HEK293 (cell line): ENCODE data around the gene DDB1.

Source experiments
- BCL11A ChIP-seq: fragments of 450-650 bp; formaldehyde crosslinking; IDR thresholded peaks from 2 replicates; pipeline ENCODE4 v1.5.1; 2016; ENCODE audit warnings: low read depth, missing biosample characterization, missing genetic modification characterization
- TCF7L2 ChIP-seq: IDR thresholded peaks from 2 replicates; pipeline ENCODE4 v1.6.1; 2011; ENCODE audit warnings: low read depth, mild to moderate bottlenecking, inconsistent platforms, low read length, moderate library complexity, borderline replicate concordance
- ZFP37 ChIP-seq: fragments of 450-650 bp; formaldehyde crosslinking; IDR thresholded peaks from 2 replicates; pipeline ENCODE4 v1.5.1; 2016; ENCODE audit warnings: missing biosample characterization, missing genetic modification characterization
- ZFP41 ChIP-seq: fragments of 450-650 bp; formaldehyde crosslinking; IDR thresholded peaks from 2 replicates; pipeline ENCODE4 v1.5.1; 2016; ENCODE audit warnings: missing biosample characterization, missing genetic modification characterization, borderline replicate concordance
- ZNF2 ChIP-seq: fragments of 450-650 bp; formaldehyde crosslinking; IDR thresholded peaks from 2 replicates; pipeline ENCODE4 v1.5.1; 2016; ENCODE audit warnings: missing biosample characterization, missing genetic modification characterization
- TF ChIP-seq, protein P1 (sequence below): fragments of 450-650 bp; formaldehyde crosslinking; IDR thresholded peaks from 2 replicates; pipeline ENCODE4 v1.5.1; 2016; ENCODE audit warnings: missing biosample characterization, missing genetic modification characterization
- TF ChIP-seq, protein P2 (sequence below): fragments of 450-650 bp; formaldehyde crosslinking; IDR thresholded peaks from 2 replicates; pipeline ENCODE4 v1.5.1; 2016; ENCODE audit warnings: missing biosample characterization, missing genetic modification characterization
- TF ChIP-seq, protein P3 (sequence below): fragments of 450-650 bp; formaldehyde crosslinking; IDR thresholded peaks from 2 replicates; pipeline ENCODE4 v1.5.1; 2016; ENCODE audit warnings: missing biosample characterization, missing genetic modification characterization

DNA sequence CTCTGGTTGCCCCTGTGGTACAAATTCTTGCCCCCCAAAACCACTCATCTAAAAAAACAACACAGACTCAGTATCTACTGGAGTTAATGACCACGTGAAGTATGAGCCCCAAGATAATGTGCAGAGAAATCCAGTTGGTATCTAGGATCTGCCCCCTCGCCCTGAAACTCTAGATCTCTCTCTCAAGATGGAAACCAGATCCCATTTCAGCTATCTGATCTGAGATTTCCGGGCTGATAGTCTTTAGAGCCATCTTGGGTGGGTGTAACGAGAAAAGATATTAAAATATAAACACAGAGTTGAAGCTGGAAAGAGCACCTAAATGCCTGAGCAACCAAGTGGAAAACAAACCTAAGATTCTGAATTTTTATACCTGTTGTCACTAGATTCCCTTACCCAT lies 23.8 kb downstream of the DDB1 start:
- TF ChIP-seq, protein P1, sequence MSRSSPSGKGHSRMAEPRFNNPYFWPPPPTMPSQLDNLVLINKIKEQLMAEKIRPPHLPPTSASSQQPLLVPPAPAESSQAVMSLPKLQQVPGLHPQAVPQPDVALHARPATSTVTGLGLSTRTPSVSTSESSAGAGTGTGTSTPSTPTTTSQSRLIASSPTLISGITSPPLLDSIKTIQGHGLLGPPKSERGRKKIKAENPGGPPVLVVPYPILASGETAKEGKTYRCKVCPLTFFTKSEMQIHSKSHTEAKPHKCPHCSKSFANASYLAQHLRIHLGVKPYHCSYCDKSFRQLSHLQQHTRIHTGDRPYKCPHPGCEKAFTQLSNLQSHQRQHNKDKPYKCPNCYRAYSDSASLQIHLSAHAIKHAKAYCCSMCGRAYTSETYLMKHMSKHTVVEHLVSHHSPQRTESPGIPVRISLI (tag by site-specific recombination), result no peak
- TF ChIP-seq, protein P2, sequence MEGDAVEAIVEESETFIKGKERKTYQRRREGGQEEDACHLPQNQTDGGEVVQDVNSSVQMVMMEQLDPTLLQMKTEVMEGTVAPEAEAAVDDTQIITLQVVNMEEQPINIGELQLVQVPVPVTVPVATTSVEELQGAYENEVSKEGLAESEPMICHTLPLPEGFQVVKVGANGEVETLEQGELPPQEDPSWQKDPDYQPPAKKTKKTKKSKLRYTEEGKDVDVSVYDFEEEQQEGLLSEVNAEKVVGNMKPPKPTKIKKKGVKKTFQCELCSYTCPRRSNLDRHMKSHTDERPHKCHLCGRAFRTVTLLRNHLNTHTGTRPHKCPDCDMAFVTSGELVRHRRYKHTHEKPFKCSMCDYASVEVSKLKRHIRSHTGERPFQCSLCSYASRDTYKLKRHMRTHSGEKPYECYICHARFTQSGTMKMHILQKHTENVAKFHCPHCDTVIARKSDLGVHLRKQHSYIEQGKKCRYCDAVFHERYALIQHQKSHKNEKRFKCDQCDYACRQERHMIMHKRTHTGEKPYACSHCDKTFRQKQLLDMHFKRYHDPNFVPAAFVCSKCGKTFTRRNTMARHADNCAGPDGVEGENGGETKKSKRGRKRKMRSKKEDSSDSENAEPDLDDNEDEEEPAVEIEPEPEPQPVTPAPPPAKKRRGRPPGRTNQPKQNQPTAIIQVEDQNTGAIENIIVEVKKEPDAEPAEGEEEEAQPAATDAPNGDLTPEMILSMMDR (tag by site-specific recombination), result no peak
- TF ChIP-seq ZFP41 (tag by site-specific recombination) (no peak), ZNF2 (no peak), BCL11A (tag by site-specific recombination) (no peak), TCF7L2 (no peak), ZFP37 (tag by site-specific recombination) (no peak)
- TF ChIP-seq, protein P3, sequence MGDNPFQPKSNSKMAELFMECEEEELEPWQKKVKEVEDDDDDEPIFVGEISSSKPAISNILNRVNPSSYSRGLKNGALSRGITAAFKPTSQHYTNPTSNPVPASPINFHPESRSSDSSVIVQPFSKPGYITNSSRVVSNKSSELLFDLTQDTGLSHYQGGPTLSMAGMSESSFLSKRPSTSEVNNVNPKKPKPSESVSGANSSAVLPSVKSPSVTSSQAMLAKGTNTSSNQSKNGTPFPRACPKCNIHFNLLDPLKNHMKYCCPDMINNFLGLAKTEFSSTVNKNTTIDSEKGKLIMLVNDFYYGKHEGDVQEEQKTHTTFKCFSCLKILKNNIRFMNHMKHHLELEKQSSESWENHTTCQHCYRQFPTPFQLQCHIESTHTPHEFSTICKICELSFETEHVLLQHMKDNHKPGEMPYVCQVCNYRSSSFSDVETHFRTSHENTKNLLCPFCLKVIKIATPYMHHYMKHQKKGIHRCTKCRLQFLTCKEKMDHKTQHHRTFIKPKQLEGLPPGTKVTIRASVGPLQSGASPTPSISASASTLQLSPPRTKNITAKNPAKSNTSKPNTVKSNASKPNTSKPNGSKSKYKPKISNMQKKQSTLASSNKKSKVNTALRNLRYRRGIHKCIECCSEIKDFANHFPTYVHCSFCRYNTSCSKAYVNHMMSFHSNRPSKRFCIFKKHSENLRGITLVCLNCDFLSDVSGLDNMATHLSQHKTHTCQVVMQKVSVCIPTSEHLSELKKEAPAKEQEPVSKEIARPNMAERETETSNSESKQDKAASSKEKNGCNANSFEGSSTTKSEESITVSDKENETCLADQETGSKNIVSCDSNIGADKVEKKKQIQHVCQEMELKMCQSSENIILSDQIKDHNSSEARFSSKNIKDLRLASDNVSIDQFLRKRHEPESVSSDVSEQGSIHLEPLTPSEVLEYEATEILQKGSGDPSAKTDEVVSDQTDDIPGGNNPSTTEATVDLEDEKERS, result no peak
